MM.1S (cell line): ENCODE data around the gene FOXO3.

Experiments used
- DNase-seq: peaks from one replicate; pipeline ENCODE4 v3.0.0-alpha.2; 2015
- H2AFZ ChIP-seq: fragments of 300-600 bp; sonication (generic); 2 replicates; pipeline ENCODE4 v1.6.0; 2016; ENCODE audit warnings: antibody characterized with exemption, low read length
- H3F3A ChIP-seq: fragments of 300-600 bp; sonication (generic); 2 replicates; pipeline ENCODE4 v1.6.1; 2016; ENCODE audit warnings: mild to moderate bottlenecking, antibody characterized with exemption, low read length, moderate library complexity, mixed read lengths; ENCODE audit not compliant: insufficient read depth
- H3K27ac ChIP-seq: fragments of 300-600 bp; sonication (generic); 2 replicates; pipeline ENCODE4 v1.5.1; 2016; ENCODE audit warnings: mild to moderate bottlenecking, low read length
- H3K27me3 ChIP-seq: fragments of 300-600 bp; sonication (generic); replicated peaks from 2 replicates; pipeline ENCODE4 v1.6.0; 2016; ENCODE audit warnings: low read length; ENCODE audit not compliant: insufficient read depth
- H3K36me3 ChIP-seq: fragments of 300-600 bp; sonication (generic); replicated peaks from 2 replicates; pipeline ENCODE4 v1.6.1; 2016; ENCODE audit warnings: mild to moderate bottlenecking, low read length, mixed read lengths; ENCODE audit not compliant: insufficient read depth
- H3K4me1 ChIP-seq: fragments of 300-600 bp; sonication (generic); 2 replicates; pipeline ENCODE4 v1.6.1; 2016; ENCODE audit warnings: low read length, mixed read lengths
- H3K4me2 ChIP-seq: fragments of 300-600 bp; sonication (generic); 2 replicates; pipeline ENCODE4 v1.6.0; 2016; ENCODE audit warnings: low read depth, low read length
- H3K4me3 ChIP-seq: fragments of 300-600 bp; sonication (generic); 2 replicates; pipeline ENCODE4 v1.5.1; 2016; ENCODE audit warnings: low read length, mixed read lengths
- H3K79me2 ChIP-seq: fragments of 300-600 bp; sonication (generic); 2 replicates; pipeline ENCODE4 v1.6.1; 2016; ENCODE audit warnings: mixed run types, low read length, mixed read lengths
- H3K9ac ChIP-seq: fragments of 300-600 bp; sonication (generic); 2 replicates; pipeline ENCODE4 v1.6.1; 2016; ENCODE audit warnings: low read length, mixed read lengths
- H3K9me2 ChIP-seq: fragments of 300-600 bp; sonication (generic); replicated peaks from 2 replicates; pipeline ENCODE4 v1.6.1; 2016; ENCODE audit warnings: mild to moderate bottlenecking, low read length, mixed read lengths; ENCODE audit not compliant: insufficient read depth
- H3K9me3 ChIP-seq: fragments of 300-600 bp; sonication (generic); replicated peaks from 2 replicates; pipeline ENCODE4 v1.6.1; 2016; ENCODE audit warnings: mild to moderate bottlenecking, low read length, mixed read lengths; ENCODE audit not compliant: insufficient read depth
- H4K20me1 ChIP-seq: fragments of 300-600 bp; sonication (generic); 2 replicates; pipeline ENCODE4 v1.6.1; 2016; ENCODE audit warnings: mild to moderate bottlenecking, low read length, moderate library complexity, mixed read lengths; ENCODE audit not compliant: insufficient read depth
- CTCF ChIP-seq: fragments of 300-600 bp; sonication (generic); IDR thresholded peaks from 2 replicates; pipeline ENCODE4 v1.5.1; 2016; ENCODE audit warnings: antibody characterized with exemption, low read length, mixed read lengths
- EZH2 ChIP-seq: fragments of 300-600 bp; sonication (generic); optimal IDR thresholded peaks from 2 replicates; pipeline ENCODE3; 2017; ENCODE audit warnings: low read depth, mild to moderate bottlenecking, antibody characterized with exemption, low read length, mixed read lengths
- EZH2phosphoT487 ChIP-seq: fragments of 300-600 bp; sonication (generic); IDR thresholded peaks from 2 replicates; pipeline ENCODE4 v1.6.1; 2018; ENCODE audit warnings: antibody characterized with exemption, low read length

FOXO3 gene

GRCh38 chr6:108564178-108564577, 3.5 kb downstream of the FOXO3 start:
- H2AFZ ChIP-seq: no peak overlapping the region
- peaks cover 34% of the 10 kb centered on the region for H4K20me1 ChIP-seq
- H3K9me3 ChIP-seq: no peaks in the 10 kb centered on the region
- peaks cover 79% of the 10 kb centered on the region for H3F3A ChIP-seq
- H3K27ac ChIP-seq: peak overlapping the region; percentile 96
- H3K4me3 ChIP-seq: peak overlapping the region; percentile 99
- H3K4me2 ChIP-seq: peak overlapping the region; percentile 84
- peaks cover 30% of the 10 kb centered on the region for H3K36me3 ChIP-seq
- H3K79me2 ChIP-seq: peaks cover 92% of the 10 kb centered on the region
- H3K27me3 ChIP-seq: no peaks in the 10 kb centered on the region
- H3K9me2 ChIP-seq: no peaks in the 10 kb centered on the region
- peak overlapping the region; percentile 100 for H3K9ac ChIP-seq
- H3K4me1 ChIP-seq: peaks cover 18% of the 10 kb centered on the region
- TF ChIP-seq CTCF (no peak), EZH2 (no peak), EZH2phosphoT487 (no peak)
- peak; percentile 35 for DNase-seq

DNA sequence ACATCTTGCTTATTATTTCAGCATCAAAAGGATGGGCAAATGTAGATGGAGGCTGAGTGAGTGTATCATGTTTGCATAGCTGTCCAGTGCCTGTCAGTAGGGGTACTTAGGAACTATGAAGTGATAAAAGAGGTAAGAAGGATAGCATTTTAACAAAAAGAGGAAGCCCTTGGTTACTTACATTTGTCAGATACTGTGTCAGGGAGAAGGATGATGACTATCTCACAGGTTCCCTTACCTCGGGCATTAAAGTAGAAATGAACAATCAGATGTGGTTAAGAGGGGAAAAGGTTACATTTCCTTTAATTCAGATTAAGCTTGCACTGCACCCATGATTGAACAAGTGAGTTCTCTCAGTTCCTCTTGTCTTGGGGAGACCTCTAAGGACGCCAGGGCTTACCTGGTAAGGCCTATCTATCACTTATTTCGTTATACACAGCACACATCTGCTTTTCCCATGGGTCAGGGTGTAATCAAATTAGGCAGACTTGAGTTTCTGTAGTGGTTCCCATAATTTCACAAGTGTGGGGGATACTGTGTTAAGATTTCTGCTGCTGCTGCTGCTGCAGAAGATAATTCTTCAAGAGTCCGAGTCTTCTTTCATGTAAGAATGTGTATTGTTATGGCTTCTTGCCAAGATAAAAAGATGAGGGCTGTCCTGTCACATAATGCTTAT, 4.5 kb downstream of the FOXO3 start:
- Histone ChIP-seq H3K4me1 (peaks cover 23% of the 10 kb centered on the region), H4K20me1 (peaks cover 40% of the 10 kb centered on the region), H2AFZ (no peak overlapping the region), H3K9ac (peak overlapping the region; percentile 100), H3K36me3 (peaks cover 35% of the 10 kb centered on the region), H3F3A (peaks cover 80% of the 10 kb centered on the region), H3K27ac (peak overlapping the region; percentile 96), H3K4me2 (peak overlapping the region; percentile 84), H3K79me2 (peaks cover 97% of the 10 kb centered on the region), H3K9me3 (no peaks in the 10 kb centered on the region), H3K27me3 (no peaks in the 10 kb centered on the region), H3K9me2 (no peaks in the 10 kb centered on the region), H3K4me3 (peak overlapping the region; percentile 99)
- peak; percentile 77 for DNase-seq
- TF ChIP-seq EZH2phosphoT487 (no peak), CTCF (no peak), EZH2 (no peak)

DNA sequence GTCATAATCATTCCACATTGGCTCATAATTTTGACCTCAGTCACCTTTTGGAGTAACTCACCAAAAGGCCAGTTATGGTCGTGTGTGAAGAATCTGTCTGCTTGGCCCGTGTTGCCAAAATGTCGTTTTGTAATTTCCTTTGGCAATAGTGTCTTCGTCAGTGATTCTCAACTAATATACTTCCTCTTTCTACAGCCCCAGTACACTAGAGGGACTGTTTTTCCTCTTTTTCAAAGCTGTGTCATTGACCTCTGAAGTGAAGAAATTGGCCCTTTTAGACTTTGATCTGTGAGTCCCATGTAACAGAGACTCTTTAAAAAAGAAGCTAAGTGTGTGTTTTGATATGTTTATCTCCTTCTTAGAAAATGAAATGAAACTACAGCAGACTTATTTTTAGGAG, 5.2 kb downstream of the FOXO3 start:
- H3K27ac ChIP-seq: peak overlapping the region; percentile 96
- H2AFZ ChIP-seq: no peak overlapping the region
- peak; percentile 54 for DNase-seq
- no peak for TF ChIP-seq EZH2
- no peak for TF ChIP-seq CTCF
- TF ChIP-seq EZH2phosphoT487: no peak
- peaks cover 46% of the 10 kb centered on the region for H4K20me1 ChIP-seq
- peak overlapping the region; percentile 99 for H3K4me3 ChIP-seq
- H3K4me2 ChIP-seq: peak overlapping the region; percentile 84
- H3K9me2 ChIP-seq: no peaks in the 10 kb centered on the region
- peaks cover 41% of the 10 kb centered on the region for H3K36me3 ChIP-seq
- H3K79me2 ChIP-seq: peaks cover 100% of the 10 kb centered on the region
- no peaks in the 10 kb centered on the region for H3K9me3 ChIP-seq
- peaks cover 30% of the 10 kb centered on the region for H3K4me1 ChIP-seq
- H3F3A ChIP-seq: peaks cover 84% of the 10 kb centered on the region
- peak overlapping the region; percentile 100 for H3K9ac ChIP-seq
- H3K27me3 ChIP-seq: no peaks in the 10 kb centered on the region
